Sigmoid colon (tissue), 7 donors: Measurements from ENCODE around the gene TANGO2. TPM values are rescaled to one million over a fixed set of nuclear protein-coding genes. Genes with fewer than 3 reads are reported as not detected.

Source experiments
- DNase-seq: peaks from one replicate; pipeline ENCODE4 v3.0.0-alpha.2; 2019
- H3K27ac ChIP-seq, 4 donors: fragments of 200-600 bp; sonication (generic); one replicate each; pipeline ENCODE4 v1.5.1; 2016 to 2019; ENCODE audit warnings: mild to moderate bottlenecking in 1 of 4
- H3K27me3 ChIP-seq, 3 donors: fragments of 200-600 bp; sonication (generic); one replicate each; pipeline ENCODE4 v1.5.1; 2019; ENCODE audit warnings: mild to moderate bottlenecking in 1 of 3
- H3K36me3 ChIP-seq, 4 donors: fragments of 200-600 bp; sonication (generic); one replicate each; pipeline ENCODE4 v1.5.1; 2016 to 2019
- H3K4me1 ChIP-seq, 4 donors: fragments of 200-600 bp; sonication (generic); one replicate each; pipeline ENCODE4 v1.5.1; 2017 to 2019
- H3K4me3 ChIP-seq, 4 donors: fragments of 200-600 bp; sonication (generic); one replicate each; pipeline ENCODE4 v1.5.1; 2017 to 2019; ENCODE audit warnings: mild to moderate bottlenecking in 2 of 4, moderate library complexity in 1 of 4
- H3K9me3 ChIP-seq, 4 donors: fragments of 200-600 bp in 3 of 4; sonication (generic) in 3 of 4; one replicate each; pipeline versions ENCODE4 v1.5.1 to v1.6.1; 2013 to 2019
- EP300 ChIP-seq, 4 donors: sonication (generic); formaldehyde crosslinking; IDR thresholded peaks; one replicate each; pipeline ENCODE4 v1.6.1; 2017; ENCODE audit warnings: antibody characterized with exemption in 4 of 4
- POLR2A ChIP-seq, 2 donors: fragments of 450-650 bp; IDR thresholded peaks; one replicate each; pipeline ENCODE4 v1.6.1; 2016; ENCODE audit warnings: antibody characterized with exemption in 2 of 2, mild to moderate bottlenecking in 2 of 2, moderate library complexity in 2 of 2
- POLR2AphosphoS5 ChIP-seq, 4 donors: sonication (generic); formaldehyde crosslinking; IDR thresholded peaks; one replicate each; pipeline ENCODE4 v1.6.1; 2017; ENCODE audit warnings: antibody characterized with exemption in 4 of 4
- WGBS, 2 donors: extraction: QIAGEN DNeasy Blood & Tissue Kit; methylation state at CpG; one replicate each; pipeline ENCODE4 v1.1.7; 2013; 5-methylcytosine and 5-hydroxymethylcytosine counted together
- intact Hi-C: fragments of 100-400 bp; cut with DNase I; formaldehyde crosslinking; loops from one replicate; pipeline ENCODE4 v1.15.1; 2023
- polyA plus RNA-seq, 3 donors: library from polyadenylated mRNA; stranded (reverse); fragments of 200-250 nt; gene quantifications; one replicate each; pipeline ENCODE4 v1.2.3, GENCODE V29; 2013
- total RNA-seq, 4 donors: library from RNA; depleted of rRNA; stranded (reverse); fragments of >200 nt; gene quantifications; one replicate each; pipeline ENCODE4 v1.1.0, GENCODE V29; 2016
- TF ChIP-seq, protein P1 (sequence below), 4 experiments: fragments of 450-650 bp in 3 of 4; fragments of 200-600 bp in 1 of 4; IDR thresholded peaks; one replicate each; pipeline ENCODE4 v1.5.1; 2016 to 2019; ENCODE audit warnings: antibody characterized with exemption in 4 of 4, mild to moderate bottlenecking in 3 of 4, moderate library complexity in 2 of 4
- donor health status: healthy with polysubstance abuse.
- donor health status: Bipolar disorder and iron deficiency.
- donor health status: healthy.

Gene TANGO2
- total and polyA plus RNA-seq, 7 donors, result 24.2 to 46.2 (median 31.6) TPM

DNA sequence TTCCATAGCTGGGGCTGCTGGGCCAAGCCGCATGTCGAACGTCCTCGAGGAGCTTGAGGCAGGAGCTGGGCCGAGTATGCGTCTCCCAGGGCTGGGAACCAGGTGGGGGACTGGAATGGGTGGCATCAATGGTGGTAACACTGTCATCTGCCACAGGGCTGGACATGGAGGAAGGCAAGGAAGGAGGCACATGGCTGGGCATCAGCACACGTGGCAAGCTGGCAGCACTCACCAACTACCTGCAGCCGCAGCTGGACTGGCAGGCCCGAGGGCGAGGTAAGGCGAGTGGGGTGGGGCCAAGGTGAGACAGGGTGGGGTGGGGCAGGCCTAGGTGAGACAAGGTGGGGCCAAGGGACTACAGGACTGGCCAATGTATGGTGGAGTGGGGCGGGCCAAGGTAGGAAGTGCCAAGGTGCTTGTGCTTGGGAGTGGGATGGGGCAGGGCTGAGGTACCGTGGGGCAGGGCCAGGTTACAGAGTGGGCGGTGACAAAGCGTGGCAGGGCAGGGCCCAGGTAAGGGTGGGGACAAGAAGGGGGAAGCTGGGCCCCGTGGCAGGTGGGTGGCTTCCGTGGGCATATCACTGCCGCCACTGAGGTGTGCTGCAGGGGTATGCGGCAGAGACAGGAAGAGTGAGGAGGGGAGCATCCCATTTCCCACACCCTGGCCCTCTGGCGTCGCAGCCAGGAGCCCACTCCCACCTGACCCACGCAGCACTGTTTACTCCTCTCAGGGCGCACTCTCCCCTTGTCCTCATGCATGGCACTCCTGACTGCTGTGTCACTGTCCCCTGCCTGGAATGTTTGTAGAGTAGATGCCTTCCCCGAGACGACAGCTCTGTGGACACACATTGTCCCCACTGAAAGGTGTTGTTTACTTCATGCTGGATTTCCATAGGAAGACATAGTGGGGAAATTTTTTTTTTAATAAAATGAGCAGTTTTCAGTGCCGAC is 31.7 kb downstream of the TANGO2 start:
- no peak overlapping the region for H3K27ac ChIP-seq
- no peaks in the 10 kb centered on the region for H3K27me3 ChIP-seq
- DNase-seq, result no peak

GRCh38 chr22:20053407-20054033 is 32.6 kb downstream of the TANGO2 start:
- intact Hi-C loops, result no loop called here
- WGBS, 2 donors, result 82 to 94% methylated on average over 14 of the region's 14 CpGs
- Histone ChIP-seq H3K36me3 (peaks cover 5 to 70% (median 25%) of the 10 kb centered on the region in 4 donors), H3K4me3 (no peak overlapping the region), H3K9me3 (no peaks in the 10 kb centered on the region), H3K27ac (no peak overlapping the region), H3K4me1 (no peaks in the 10 kb centered on the region), H3K27me3 (no peaks in the 10 kb centered on the region)
- no peak for TF ChIP-seq EP300 (IDR thresholded peaks at IDR 0.05)
- TF ChIP-seq POLR2AphosphoS5 (IDR thresholded peaks at IDR 0.05), result no peak
- TF ChIP-seq, protein P1, sequence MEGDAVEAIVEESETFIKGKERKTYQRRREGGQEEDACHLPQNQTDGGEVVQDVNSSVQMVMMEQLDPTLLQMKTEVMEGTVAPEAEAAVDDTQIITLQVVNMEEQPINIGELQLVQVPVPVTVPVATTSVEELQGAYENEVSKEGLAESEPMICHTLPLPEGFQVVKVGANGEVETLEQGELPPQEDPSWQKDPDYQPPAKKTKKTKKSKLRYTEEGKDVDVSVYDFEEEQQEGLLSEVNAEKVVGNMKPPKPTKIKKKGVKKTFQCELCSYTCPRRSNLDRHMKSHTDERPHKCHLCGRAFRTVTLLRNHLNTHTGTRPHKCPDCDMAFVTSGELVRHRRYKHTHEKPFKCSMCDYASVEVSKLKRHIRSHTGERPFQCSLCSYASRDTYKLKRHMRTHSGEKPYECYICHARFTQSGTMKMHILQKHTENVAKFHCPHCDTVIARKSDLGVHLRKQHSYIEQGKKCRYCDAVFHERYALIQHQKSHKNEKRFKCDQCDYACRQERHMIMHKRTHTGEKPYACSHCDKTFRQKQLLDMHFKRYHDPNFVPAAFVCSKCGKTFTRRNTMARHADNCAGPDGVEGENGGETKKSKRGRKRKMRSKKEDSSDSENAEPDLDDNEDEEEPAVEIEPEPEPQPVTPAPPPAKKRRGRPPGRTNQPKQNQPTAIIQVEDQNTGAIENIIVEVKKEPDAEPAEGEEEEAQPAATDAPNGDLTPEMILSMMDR (IDR thresholded peaks at IDR 0.05), result no peak
- no peak for TF ChIP-seq POLR2A (IDR thresholded peaks at IDR 0.05)
- DNase-seq, result no peak

More for the DNA sequence above, 31.7 kb downstream of the TANGO2 start:
- Histone ChIP-seq H3K36me3 (peaks cover 5 to 70% (median 25%) of the 10 kb centered on the region in 4 donors), H3K4me1 (no peaks in the 10 kb centered on the region), H3K4me3 (no peak overlapping the region), H3K9me3 (no peaks in the 10 kb centered on the region)
- intact Hi-C loops, result no loop called here
- TF ChIP-seq EP300 (IDR thresholded peaks at IDR 0.05) (no peak), POLR2AphosphoS5 (IDR thresholded peaks at IDR 0.05) (no peak), POLR2A (IDR thresholded peaks at IDR 0.05) (no peak)
- TF ChIP-seq, protein P1 (IDR thresholded peaks at IDR 0.05), result no peak
- 48 to 80% methylated on average over 26 of the region's 26 CpGs for WGBS, 2 donors

DNA sequence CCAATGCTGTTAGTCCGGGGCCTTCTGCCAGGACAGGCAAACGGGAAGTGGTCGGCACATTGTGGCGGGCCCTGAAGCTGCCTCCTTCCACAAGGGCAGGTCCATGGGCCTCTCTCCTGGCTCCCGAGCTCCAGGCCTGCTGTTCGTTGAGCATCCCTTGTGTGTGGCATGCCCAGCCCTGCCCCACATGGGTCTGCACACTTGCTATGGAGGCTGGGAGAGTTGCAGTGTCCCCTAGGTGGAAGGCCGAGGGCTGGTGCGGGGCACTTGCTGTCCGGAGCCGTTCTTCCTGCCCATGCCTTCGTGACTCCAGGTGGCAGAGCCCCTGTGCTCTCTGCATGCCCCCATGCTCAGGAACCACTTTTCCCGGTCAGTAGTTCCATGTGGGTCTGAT is 33.1 kb downstream of the TANGO2 start:
- intact Hi-C loops, result no loop called here
- no peak overlapping the region for H3K4me3 ChIP-seq
- no peaks in the 10 kb centered on the region for H3K9me3 ChIP-seq
- H3K27me3 ChIP-seq, result no peaks in the 10 kb centered on the region
- TF ChIP-seq EP300 (IDR thresholded peaks at IDR 0.05) (no peak), POLR2A (IDR thresholded peaks at IDR 0.05) (no peak), POLR2AphosphoS5 (IDR thresholded peaks at IDR 0.05) (no peak)
- TF ChIP-seq, protein P1 (IDR thresholded peaks at IDR 0.05), result no peak
- H3K36me3 ChIP-seq, result peaks cover 5 to 69% (median 27%) of the 10 kb centered on the region in 4 donors
- H3K27ac ChIP-seq, result no peak overlapping the region
- WGBS, 2 donors, result 96% methylated on average over 12 of the region's 12 CpGs
- no peak for DNase-seq
- no peaks in the 10 kb centered on the region for H3K4me1 ChIP-seq

- Histone ChIP-seq H3K27ac (no peak overlapping the region), H3K36me3 (peaks cover 5 to 69% (median 28%) of the 10 kb centered on the region in 4 donors), H3K27me3 (no peaks in the 10 kb centered on the region), H3K4me1 (no peaks in the 10 kb centered on the region), H3K9me3 (no peaks in the 10 kb centered on the region), H3K4me3 (no peak overlapping the region)
- TF ChIP-seq EP300 (IDR thresholded peaks at IDR 0.05) (no peak), POLR2AphosphoS5 (IDR thresholded peaks at IDR 0.05) (no peak), POLR2A (IDR thresholded peaks at IDR 0.05) (no peak)
- TF ChIP-seq, protein P1 (IDR thresholded peaks at IDR 0.05), result no peak
- WGBS, 2 donors, result 87 to 96% methylated on average over 6 of the region's 6 CpGs
- intact Hi-C loops, result no loop called here
- no peak for DNase-seq
These were observed 33.6 kb downstream of the TANGO2 start for GRCh38 chr22:20054485-20054884.
